Suprapubic skin (tissue), 4 donors: ENCODE results near the gene SACS.
"Not testable (repeated sequence)": the region's sequence is repeated elsewhere in the genome, so short reads cannot be mapped to it uniquely, and the experiment has no call there.

ENCODE experiments used
- CTCF ChIP-seq, 2 donors: fragments of 200-600 bp in 1 of 2; fragments of 450-650 bp in 1 of 2; sonication (generic) in 1 of 2; IDR thresholded peaks; one replicate each; pipeline ENCODE4 v1.5.1; 2016 to 2019; ENCODE audit warnings: antibody characterized with exemption in 2 of 2, mild to moderate bottlenecking in 1 of 2, moderate library complexity in 1 of 2
- EP300 ChIP-seq: sonication (generic); formaldehyde crosslinking; IDR thresholded peaks from one replicate; pipeline ENCODE4 v1.6.1; 2017; ENCODE audit warnings: antibody characterized with exemption
- POLR2A ChIP-seq, 2 donors: fragments of 450-650 bp; IDR thresholded peaks; one replicate each; pipeline ENCODE4 v1.6.1; 2017; ENCODE audit warnings: antibody characterized with exemption in 2 of 2, mild to moderate bottlenecking in 2 of 2, moderate library complexity in 2 of 2
- POLR2AphosphoS5 ChIP-seq, 3 donors: sonication (generic); formaldehyde crosslinking; IDR thresholded peaks; one replicate each; pipeline ENCODE4 v1.6.1; 2017; ENCODE audit warnings: antibody characterized with exemption in 3 of 3

- TF ChIP-seq CTCF (IDR thresholded peaks at IDR 0.05); POLR2A (IDR thresholded peaks at IDR 0.05); POLR2AphosphoS5 (IDR thresholded peaks at IDR 0.05); EP300: not testable (repeated sequence)
These were observed 32.3 kb downstream of the SACS start for GRCh38 chr13:23401156-23401555.
